Measurements from ENCODE around the gene SPECC1L. TPM values are rescaled to one million over a fixed set of nuclear protein-coding genes. Genes with fewer than 3 reads are reported as not detected.

The SPECC1L gene
- total and polyA plus RNA-seq, 8 donors, result 6.0 to 53.1 (median 21.8) TPM

DNA sequence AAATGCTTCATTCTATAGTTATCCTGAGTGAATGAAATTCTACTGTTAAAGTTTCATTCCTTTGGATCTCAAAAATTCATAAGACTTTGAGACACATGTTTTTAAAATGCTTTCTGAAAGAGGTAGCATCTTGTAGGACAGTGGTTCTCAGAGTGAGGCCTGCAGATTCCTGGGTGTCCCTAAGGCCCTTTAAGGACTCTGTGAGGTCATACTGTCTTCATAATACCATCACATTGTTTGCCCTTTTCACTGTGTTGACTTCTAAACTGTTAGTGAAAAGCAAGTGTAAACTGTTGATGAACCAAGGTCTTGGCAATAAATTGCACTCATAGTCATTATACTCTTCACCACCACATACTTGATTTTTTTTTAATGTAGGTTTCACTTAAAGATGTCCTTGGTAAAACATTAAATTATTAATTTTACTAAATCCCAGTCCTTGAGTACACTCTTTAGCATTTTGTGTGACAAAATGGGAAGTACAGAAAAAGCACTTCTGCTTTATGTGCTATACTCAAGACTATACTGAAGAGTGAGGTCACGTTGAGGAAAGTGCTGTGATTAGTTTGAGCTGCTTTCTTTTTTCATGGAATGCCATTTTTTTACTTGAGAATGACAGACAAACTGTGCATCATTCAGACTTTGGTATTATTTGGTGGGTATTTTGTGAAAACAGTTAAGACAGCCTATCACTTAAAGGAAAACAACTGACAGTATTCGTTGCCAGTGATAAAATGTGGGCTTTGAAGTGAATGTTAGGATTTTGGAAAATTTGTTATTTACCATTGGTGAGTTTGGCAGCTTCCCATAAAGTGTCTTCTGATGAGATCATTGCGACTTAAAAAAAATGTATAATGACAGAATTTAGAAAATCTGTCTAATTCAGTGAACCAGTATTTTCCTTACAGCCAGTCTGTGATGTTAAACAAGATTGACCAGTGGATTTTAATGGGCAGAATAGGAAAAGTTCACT is 61.1 kb downstream of the SPECC1L start:
- Histone ChIP-seq H3K9me3 (no peaks in the 10 kb centered on the region), H3K27ac (no peak overlapping the region), H3K4me3 (no peak overlapping the region), H3K4me1 (no peaks in the 10 kb centered on the region), H3K27me3 (no peaks in the 10 kb centered on the region), H3K36me3 (peaks cover 25 to 82% (median 71%) of the 10 kb centered on the region in 4 donors)
- WGBS, 5 donors, result 74 to 83% (median 80%) methylated on average over 3 of the region's 3 CpGs
- TF ChIP-seq POLR2AphosphoS5 (IDR thresholded peaks at IDR 0.05), result no peak
- no peak for TF ChIP-seq POLR2A (IDR thresholded peaks at IDR 0.05)
- no peak for TF ChIP-seq CTCF (IDR thresholded peaks at IDR 0.05)
- no peak for TF ChIP-seq EP300 (IDR thresholded peaks at IDR 0.05)
- DNase-seq, result no peak
- intact Hi-C loops (cut with DNase I; ENCODE audit: low total_unique reads), result no loop called here

GRCh38 chr22:24333301-24333700 is 62.7 kb downstream of the SPECC1L start:
- intact Hi-C loops (cut with DNase I; ENCODE audit: low total_unique reads), result no loop called here
- no peaks in the 10 kb centered on the region for H3K4me1 ChIP-seq
- no peaks in the 10 kb centered on the region for H3K27me3 ChIP-seq
- H3K9me3 ChIP-seq, result no peaks in the 10 kb centered on the region
- no peak overlapping the region for H3K27ac ChIP-seq
- no peak overlapping the region for H3K4me3 ChIP-seq
- no peak for DNase-seq
- TF ChIP-seq POLR2AphosphoS5 (IDR thresholded peaks at IDR 0.05) (no peak), POLR2A (IDR thresholded peaks at IDR 0.05) (no peak), EP300 (IDR thresholded peaks at IDR 0.05) (no peak), CTCF (IDR thresholded peaks at IDR 0.05) (no peak)
- 88 to 98% (median 93%) methylated on average over 2 of the region's 2 CpGs for WGBS, 5 donors
- peaks cover 25 to 85% (median 71%) of the 10 kb centered on the region in 4 donors for H3K36me3 ChIP-seq

DNA sequence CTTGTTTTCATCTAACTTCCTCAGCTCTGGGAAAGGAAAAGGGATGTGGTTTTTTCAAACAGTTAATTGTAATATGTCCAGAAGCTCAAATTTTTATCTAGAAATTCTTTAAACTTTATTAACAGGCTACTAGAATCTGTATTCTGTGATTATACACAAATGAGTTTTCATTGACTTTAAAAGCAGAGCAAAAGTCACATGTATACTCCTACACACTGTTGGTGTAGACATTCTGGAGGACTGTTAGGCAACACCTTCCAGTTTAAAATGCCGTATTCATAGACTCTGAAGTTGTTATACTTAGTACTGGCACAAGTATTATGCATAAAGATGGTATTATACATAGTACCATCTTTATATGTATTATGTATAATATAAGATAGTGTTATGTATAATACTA is 64.9 kb downstream of the SPECC1L start:
- TF ChIP-seq EP300 (IDR thresholded peaks at IDR 0.05), result no peak
- TF ChIP-seq POLR2A (IDR thresholded peaks at IDR 0.05), result no peak
- TF ChIP-seq CTCF (IDR thresholded peaks at IDR 0.05), result no peak
- no peak for TF ChIP-seq POLR2AphosphoS5 (IDR thresholded peaks at IDR 0.05)
- intact Hi-C loops (cut with DNase I; ENCODE audit: low total_unique reads), result no loop called here
- no peaks in the 10 kb centered on the region for H3K27me3 ChIP-seq

DNA sequence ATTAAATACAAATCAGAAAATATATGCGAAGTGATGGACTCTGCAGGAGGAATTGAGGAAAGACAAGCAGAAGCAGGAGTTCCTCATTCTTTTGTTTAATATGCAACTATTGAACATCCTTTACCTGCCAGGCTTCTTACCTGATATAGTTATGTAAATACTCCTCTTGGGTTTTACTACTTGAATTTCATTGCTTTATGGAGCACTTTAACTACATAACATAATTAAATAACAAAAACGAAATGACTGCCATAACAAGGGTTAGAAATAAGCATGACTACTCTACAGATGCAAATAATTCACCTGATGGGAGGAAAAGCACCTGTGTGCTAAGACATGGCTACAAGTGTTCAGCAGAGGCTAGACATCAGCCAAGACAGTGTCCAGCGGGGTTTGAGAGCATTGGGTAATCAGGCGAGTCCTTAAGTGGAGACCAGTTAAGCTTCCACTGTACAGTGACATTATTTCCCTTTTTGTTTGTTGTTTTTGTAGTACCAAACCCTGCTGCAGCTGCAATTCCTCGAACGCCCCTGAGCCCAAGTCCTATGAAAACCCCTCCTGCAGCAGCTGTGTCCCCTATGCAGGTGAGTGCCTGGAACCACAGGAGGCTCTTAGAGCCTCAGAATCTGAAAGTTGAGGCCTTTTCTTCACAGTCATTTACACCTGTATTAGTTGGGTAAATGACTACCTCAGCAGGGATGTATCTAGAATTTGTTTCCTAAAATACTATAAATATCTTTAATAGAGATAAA is 67.4 kb downstream of the SPECC1L start:
- H3K27me3 ChIP-seq, result no peaks in the 10 kb centered on the region
- H3K4me3 ChIP-seq, result no peak overlapping the region
- H3K27ac ChIP-seq, result no peak overlapping the region
- H3K4me1 ChIP-seq, result no peaks in the 10 kb centered on the region
- H3K36me3 ChIP-seq, result peaks cover 38 to 96% (median 86%) of the 10 kb centered on the region in 4 donors
- intact Hi-C loops (cut with DNase I; ENCODE audit: low total_unique reads), result no loop called here
- WGBS, 5 donors, result 83 to 88% (median 87%) methylated on average over 6 of the region's 6 CpGs
- no peak for DNase-seq
- H3K9me3 ChIP-seq, result no peaks in the 10 kb centered on the region
- TF ChIP-seq POLR2AphosphoS5 (IDR thresholded peaks at IDR 0.05) (no peak), POLR2A (IDR thresholded peaks at IDR 0.05) (no peak)

More for the DNA sequence above, 64.9 kb downstream of the SPECC1L start:
- H3K9me3 ChIP-seq, result no peaks in the 10 kb centered on the region
- peaks cover 29 to 89% (median 75%) of the 10 kb centered on the region in 4 donors for H3K36me3 ChIP-seq
- no peak for DNase-seq
- WGBS, 5 donors, result 78 to 92% (median 84%) methylated on average over 1 of the region's 1 CpG
- no peak overlapping the region for H3K4me3 ChIP-seq
- no peak overlapping the region for H3K27ac ChIP-seq
- H3K4me1 ChIP-seq, result no peaks in the 10 kb centered on the region

Data from stomach (tissue), 9 donors.